K562 (cell line): ENCODE data around the gene MYRIP. TPM values are rescaled to one million over a fixed set of nuclear protein-coding genes. Genes with fewer than 3 reads are reported as not detected.

Experiments
- ATAC-seq: fragments of 200-7000 bp; cut with Tn5 transposase; 3 replicates; pipeline ENCODE4 v1.9.1; 2020; ENCODE audit warnings: moderate library complexity
- BruUV-seq: library from RNA; stranded (reverse); fragments of 400-500 nt; replicated peaks from 2 replicates; lab custom pipeline; 2021; lab: Mats Ljungman, UMichigan
- CTCF ChIA-PET: fragments of 300-600 bp; formaldehyde crosslinking; extraction: SDS; loops from one replicate; lab custom pipeline; 2021; ENCODE audit warnings: low intra/inter-chr PET ratio; lab: Yijun Ruan, JAX
- POLR2A ChIA-PET: fragments of 300-600, 350-650 bp; sonication (Branson Sonifier 250); formaldehyde crosslinking; extraction: SDS; loops from one replicate; lab custom pipeline; 2021; ENCODE audit warnings: antibody characterized with exemption, inconsistent platforms; lab: Yijun Ruan, JAX
- DNase-seq, 4 experiments: peaks; one replicate each; pipeline versions ENCODE4 v3.0.0 to v3.0.0-alpha.2; 2011 to 2018; ENCODE audit warnings: low spot score in 3 of 4, mixed read lengths in 3 of 4; ENCODE audit errors: extremely low read depth in 1 of 4
- FAIRE-seq: peaks from 2 replicates; lab custom pipeline; 2011; peaks lifted over from hg19 to GRCh38; lab: Jason Lieb, UNC
- H2AFZ ChIP-seq: 2 replicates; pipeline ENCODE4 v1.6.0; 2011; ENCODE audit warnings: low read depth, low read length, control low read depth, inconsistent platforms
- H3K27ac ChIP-seq: fragments of 200-600 bp; 3 replicates; pipeline ENCODE4 v1.8.0; 2011; ENCODE audit warnings: low read depth, mild to moderate bottlenecking, control low read depth, inconsistent platforms, low read length, moderate library complexity, mixed read lengths; ENCODE audit errors: extremely low read depth
- H3K27me3 ChIP-seq, 2 experiments: fragments of 300-600 bp in 1 of 2; 2 replicates in 1 of 2; 3 replicates in 1 of 2; pipeline versions ENCODE4 v1.6.0 to v1.8.0; 2011; ENCODE audit warnings: inconsistent platforms in 2 of 2, low read length in 2 of 2, mild to moderate bottlenecking in 1 of 2, mixed read lengths in 1 of 2, moderate library complexity in 1 of 2; ENCODE audit not compliant: control insufficient read depth in 2 of 2, insufficient read depth in 2 of 2
- H3K36me3 ChIP-seq: fragments of 300-600 bp; 3 replicates; pipeline ENCODE4 v1.8.0; 2011; ENCODE audit warnings: mild to moderate bottlenecking, low read length, inconsistent platforms; ENCODE audit not compliant: control insufficient read depth, insufficient read depth
- H3K4me1 ChIP-seq, 2 experiments: fragments of 200-600 bp in 1 of 2; replicated peaks in 1 of 2; 2 replicates in 1 of 2; 3 replicates in 1 of 2; pipeline versions ENCODE4 v1.5.1 to v1.8.0; 2011; ENCODE audit warnings: inconsistent platforms in 2 of 2, low read length in 2 of 2, mild to moderate bottlenecking in 1 of 2, mixed read lengths in 1 of 2, moderate library complexity in 1 of 2; ENCODE audit not compliant: control insufficient read depth in 2 of 2, insufficient read depth in 2 of 2
- H3K4me2 ChIP-seq: 2 replicates; pipeline ENCODE4 v1.6.1; 2011; ENCODE audit warnings: low read length, control low read depth, inconsistent platforms, mixed read lengths; ENCODE audit not compliant: insufficient read depth
- H3K4me3 ChIP-seq: fragments of 200-600 bp; sonication (generic), shearing (Covaris generic); 2 replicates; pipeline ENCODE4 v1.5.1; 2016; ENCODE audit warnings: control low read depth, inconsistent platforms
- H3K79me2 ChIP-seq: fragments of 200-600 bp; 3 replicates; pipeline ENCODE4 v1.8.0; 2011; ENCODE audit warnings: low read length, inconsistent platforms; ENCODE audit not compliant: control insufficient read depth, insufficient read depth
- H3K9ac ChIP-seq, 2 experiments: 2 replicates each; pipeline versions ENCODE4 v1.6.0 to v1.6.1; 2011; ENCODE audit warnings: low read depth in 2 of 2, low read length in 2 of 2, control low read depth in 1 of 2, inconsistent platforms in 1 of 2, mild to moderate bottlenecking in 1 of 2, mixed read lengths in 1 of 2; ENCODE audit not compliant: insufficient read depth in 1 of 2
- H3K9me1 ChIP-seq: one replicate; pipeline ENCODE4 v1.6.0; 2011; ENCODE audit warnings: inconsistent platforms, mild to moderate bottlenecking, low read length, moderate library complexity; ENCODE audit not compliant: control insufficient read depth, insufficient read depth
- H3K9me3 ChIP-seq: replicated peaks from 2 replicates; pipeline ENCODE4 v1.5.1; 2011; ENCODE audit warnings: low read depth, low read length, inconsistent platforms; ENCODE audit not compliant: control insufficient read depth, insufficient read depth
- H4K20me1 ChIP-seq: replicated peaks from 2 replicates; pipeline ENCODE4 v1.6.1; 2011; ENCODE audit warnings: low read length, inconsistent platforms, mixed read lengths; ENCODE audit not compliant: control insufficient read depth, insufficient read depth
- MAFK ChIP-seq: IDR thresholded peaks from 2 replicates; pipeline ENCODE4 v1.6.1; 2011; ENCODE audit warnings: low read length, improper control_type of control experiment
- MCM5 ChIP-seq: fragments of 450-650 bp; IDR thresholded peaks from 2 replicates; pipeline ENCODE4 v1.6.1; 2016; ENCODE audit warnings: low read depth
- MTF1 ChIP-seq: fragments of 250-450 bp; sonication (Bioruptor Pico); IDR thresholded peaks from 2 replicates; pipeline ENCODE4 v1.9.0; 2021; ENCODE audit warnings: moderate library complexity, mild to moderate bottlenecking, inconsistent platforms, borderline replicate concordance
- REST ChIP-seq, 2 experiments: fragments of 450-650 bp; formaldehyde crosslinking in 1 of 2; IDR thresholded peaks; 2 replicates each; pipeline versions ENCODE4 v1.4.0 to v1.6.1; 2014 to 2020; ENCODE audit warnings: mild to moderate bottlenecking in 2 of 2, borderline replicate concordance in 1 of 2, low read depth in 1 of 2
- WGBS: fragments of 100-300 bp; shearing (Covaris generic); methylation state at CpG from one replicate; pipeline ENCODE4 v1.1.6; 2016; ENCODE audit warnings: low coverage, mixed read lengths; ENCODE audit not compliant: insufficient coverage; ENCODE audit errors: missing lambda C conversion rate; 5-methylcytosine and 5-hydroxymethylcytosine counted together
- in situ Hi-C: fragments of 300-500 bp; cut with MboI; formaldehyde crosslinking; loops from 4 replicates; pipeline ENCODE4 v1.15.0; 2018; ENCODE audit warnings: inconsistent platforms, mixed read lengths
- intact Hi-C: fragments of 100-400 bp; cut with micrococcal nuclease; formaldehyde crosslinking; loops from 2 replicates; pipeline ENCODE4 v1.14.2; 2022
- polyA plus RNA-seq, 8 experiments: library from polyadenylated mRNA; depleted of rRNA in 4 of 8; stranded (reverse) in 5 of 8; unstranded in 3 of 8; fragments of >200 nt; fragmentation: Nextera tagmentation in 2 of 8; fragmentation: Illumina TruSeq in 1 of 8; extraction: Ambion mirVana in 2 of 8; extraction: Trizol in 1 of 8; gene quantifications; 2 replicates each; pipeline versions ENCODE4 v1.2.1 to v1.2.3, GENCODE V29; 2011 to 2014; ENCODE audit warnings: inconsistent platforms in 1 of 8, missing spikeins in 1 of 8
- total RNA-seq, 7 experiments: library from RNA; depleted of rRNA in 6 of 7; stranded (reverse); fragments of >200 nt in 6 of 7; fragmentation: Illumina TruSeq in 2 of 7; extraction: Trizol in 2 of 7; gene quantifications; 2 replicates each; pipeline versions ENCODE4 v1.2.1 to v1.2.3, GENCODE V29; 2011 to 2021; ENCODE audit warnings: low replicate concordance in 1 of 7

MYRIP gene
- total and polyA plus RNA-seq, 9 of the 15 experiments (the other 6 are each of a cell fraction or from before 2014, with no cell fraction given): 0.03 to 0.12 TPM; not detected in 7

GRCh38 chr3:40247714-40248454 lies 438.5 kb downstream of the MYRIP start:
- DNase-seq: no peak
- Histone ChIP-seq H3K9me1 (no peaks in the 10 kb centered on the region), H3K4me3 (no peak overlapping the region), H3K79me2 (no peaks in the 10 kb centered on the region), H3K4me1 (no peaks in the 10 kb centered on the region), H2AFZ (no peak overlapping the region), H3K36me3 (no peaks in the 10 kb centered on the region), H3K9me3 (no peaks in the 10 kb centered on the region), H3K27me3 (peaks cover 8 to 9% of the 10 kb centered on the region in 2 experiments; a peak in 3 of 5 replicates), H3K4me2 (no peak overlapping the region), H3K27ac (no peak overlapping the region), H3K9ac (no peak overlapping the region), H4K20me1 (no peaks in the 10 kb centered on the region; the same call in 1 of the 2 replicates)
- FAIRE-seq: no peak
- TF ChIP-seq MAFK (no peak), MCM5 (no peak), REST (IDR thresholded peaks at IDR 0.05; ENCODE audit: borderline replicate concordance) (peak; percentile 68), REST (CRISPR knock-in tag; IDR thresholded peaks at IDR 0.05; ENCODE audit: low read depth) (no peak), MTF1 (no peak)
- intact Hi-C loops (no loop called here), in situ Hi-C loops (no loop called here)
- BruUV-seq: no TSS peak
- ATAC-seq: no peak; the same call in 2 of the 3 replicates
- 11% methylated on average over 6 of the region's 6 CpGs for WGBS
- ChIA-PET CTCF (no interaction called here), POLR2A (interaction anchor here (0.6 kb wide), 1 partner anchor 870 kb away, joined by 3 read pairs; no protein-coding TSS in a partner anchor)
